M059J (cell line): ENCODE measurements around the gene TAX1BP3. TPM values are rescaled to one million over a fixed set of nuclear protein-coding genes. Genes with fewer than 3 reads are reported as not detected.
"Not testable (repeated sequence)": the region's sequence is repeated elsewhere in the genome, so short reads cannot be mapped to it uniquely, and the experiment has no call there.

ENCODE experiments used
- DNase-seq: peaks from one replicate; pipeline ENCODE4 v3.0.0-alpha.2; 2012; ENCODE audit warnings: low read depth
- total RNA-seq: library from RNA; depleted of rRNA; stranded (reverse); fragments of >200 nt; shearing (Covaris generic); gene quantifications from 2 replicates; pipeline ENCODE4 v1.2.3, GENCODE V29; 2014; rRNA removed

Gene TAX1BP3
- total RNA-seq, result 239 and 243 TPM in 2 replicates

- DNase-seq, result peak; percentile 96
Measured at GRCh38 chr17:3668279-3669084, at the start of gene TAX1BP3, which contains the start of gene EMC6. TAX1BP3 (minus strand) TSS chr17:3668578; CDS start chr17:3668526, 52 bp downstream. EMC6 (plus strand) TSS chr17:3668812; CDS start chr17:3669147, 335 bp downstream.

- DNase-seq, result no peak
Measured at GRCh38 chr17:3715296-3715695, 46.9 kb upstream of the TAX1BP3 start.

GRCh38 chr17:3712811-3713463, 44.6 kb upstream of the TAX1BP3 start:
- DNase-seq, result no peak

- peak; percentile 68 for DNase-seq
Measured at GRCh38 chr17:3710951-3711383, 42.6 kb upstream of the TAX1BP3 start.

- no peak for DNase-seq
Measured at GRCh38 chr17:3708366-3708765, 40.0 kb upstream of the TAX1BP3 start.

GRCh38 chr17:3705718-3705984, 37.3 kb upstream of the TAX1BP3 start:
- not testable (repeated sequence) for DNase-seq

GRCh38 chr17:3704931-3705717, 36.7 kb upstream of the TAX1BP3 start:
- no peak for DNase-seq

- not testable (repeated sequence) for DNase-seq
Measured at GRCh38 chr17:3702041-3702539, 33.7 kb upstream of the TAX1BP3 start.

GRCh38 chr17:3699951-3700350, 31.6 kb upstream of the TAX1BP3 start:
- no peak for DNase-seq

- no peak for DNase-seq
Measured at GRCh38 chr17:3698139-3698538, 29.8 kb upstream of the TAX1BP3 start.

- no peak for DNase-seq
Measured at GRCh38 chr17:3697103-3697476, 28.7 kb upstream of the TAX1BP3 start.

GRCh38 chr17:3695723-3696411, 27.5 kb upstream of the TAX1BP3 start, which contains the start of gene P2RX5:
P2RX5 (minus strand) TSS chr17:3696155; CDS start chr17:3696005, 150 bp downstream.
- no peak for DNase-seq

GRCh38 chr17:3695129-3695722, 26.8 kb upstream of the TAX1BP3 start:
- peak; percentile 43 for DNase-seq

GRCh38 chr17:3693829-3694231, 25.5 kb upstream of the TAX1BP3 start:
- DNase-seq, result peak; percentile 37

- no peak for DNase-seq
Measured at GRCh38 chr17:3693141-3693540, 24.8 kb upstream of the TAX1BP3 start.

GRCh38 chr17:3692346-3692745, 24.0 kb upstream of the TAX1BP3 start:
- DNase-seq, result no peak

- DNase-seq, result no peak
Measured at GRCh38 chr17:3691617-3692067, 23.3 kb upstream of the TAX1BP3 start.

GRCh38 chr17:3690094-3690715, 21.8 kb upstream of the TAX1BP3 start:
- DNase-seq, result no peak

- DNase-seq, result no peak
Measured at GRCh38 chr17:3689262-3690093, 21.1 kb upstream of the TAX1BP3 start.

- no peak for DNase-seq
Measured at GRCh38 chr17:3688852-3689261, 20.5 kb upstream of the TAX1BP3 start.
